ENCODE results near the gene ZBTB43. TPM values are rescaled to one million over a fixed set of nuclear protein-coding genes. Genes with fewer than 3 reads are reported as not detected.

Gene ZBTB43
- total RNA-seq, 1 donor from 2014 or later, result 21.5 TPM

DNA sequence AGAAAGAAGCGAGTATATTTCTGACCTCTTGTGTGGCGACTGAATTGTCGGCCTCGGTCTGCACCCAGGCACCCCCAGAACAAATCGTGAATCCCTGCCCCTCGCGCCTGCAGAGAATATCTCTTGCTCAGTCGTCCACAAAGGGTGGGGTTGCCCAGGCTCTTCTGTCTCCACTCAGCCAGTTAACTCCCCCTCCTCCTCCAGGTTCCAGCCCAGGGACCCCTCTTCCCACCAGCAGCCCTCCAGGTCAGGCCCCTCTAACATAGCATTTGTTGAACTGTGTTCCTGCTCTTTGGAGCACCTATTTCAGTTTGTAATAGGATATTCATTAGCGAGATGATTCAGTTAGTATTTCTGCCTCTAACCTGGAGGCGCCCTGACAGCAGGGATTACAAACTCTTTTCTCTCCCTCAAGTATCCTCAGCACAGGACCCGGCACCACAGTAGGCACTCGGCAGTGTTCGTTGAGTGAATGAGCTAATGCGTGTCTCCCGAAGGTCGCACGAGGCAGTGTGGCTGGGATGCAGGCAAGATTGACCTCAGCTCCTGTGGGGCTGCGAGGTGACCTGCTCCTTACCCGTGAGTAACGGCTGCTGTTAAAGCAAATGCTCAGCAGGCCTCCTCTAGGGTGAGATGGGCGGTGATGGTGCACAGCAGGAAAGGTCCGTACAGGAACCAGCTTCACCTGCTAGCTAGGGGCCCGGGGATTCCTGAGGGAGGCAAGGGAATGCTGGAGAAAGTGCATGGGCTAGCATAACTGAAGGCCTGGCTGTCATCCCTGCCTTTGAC, 81.4 kb downstream of the ZBTB43 start:
- DNase-seq (ENCODE audit: low read depth) (no peak), FAIRE-seq (no peak)
- H3K4me1 Mint-ChIP-seq (ENCODE audit: low read depth, unreplicated experiment), result no peaks in the 10 kb centered on the region
- TF ChIP-seq, protein P1, sequence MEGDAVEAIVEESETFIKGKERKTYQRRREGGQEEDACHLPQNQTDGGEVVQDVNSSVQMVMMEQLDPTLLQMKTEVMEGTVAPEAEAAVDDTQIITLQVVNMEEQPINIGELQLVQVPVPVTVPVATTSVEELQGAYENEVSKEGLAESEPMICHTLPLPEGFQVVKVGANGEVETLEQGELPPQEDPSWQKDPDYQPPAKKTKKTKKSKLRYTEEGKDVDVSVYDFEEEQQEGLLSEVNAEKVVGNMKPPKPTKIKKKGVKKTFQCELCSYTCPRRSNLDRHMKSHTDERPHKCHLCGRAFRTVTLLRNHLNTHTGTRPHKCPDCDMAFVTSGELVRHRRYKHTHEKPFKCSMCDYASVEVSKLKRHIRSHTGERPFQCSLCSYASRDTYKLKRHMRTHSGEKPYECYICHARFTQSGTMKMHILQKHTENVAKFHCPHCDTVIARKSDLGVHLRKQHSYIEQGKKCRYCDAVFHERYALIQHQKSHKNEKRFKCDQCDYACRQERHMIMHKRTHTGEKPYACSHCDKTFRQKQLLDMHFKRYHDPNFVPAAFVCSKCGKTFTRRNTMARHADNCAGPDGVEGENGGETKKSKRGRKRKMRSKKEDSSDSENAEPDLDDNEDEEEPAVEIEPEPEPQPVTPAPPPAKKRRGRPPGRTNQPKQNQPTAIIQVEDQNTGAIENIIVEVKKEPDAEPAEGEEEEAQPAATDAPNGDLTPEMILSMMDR (IDR thresholded peaks at IDR 0.05; ENCODE audit: insufficient read depth, low read depth, low read length), result no peak
- TF ChIP-seq EZH2 (IDR thresholded peaks at IDR 0.05; ENCODE audit: insufficient read depth, low read length), result no peak
- H3K9me3 Mint-ChIP-seq (ENCODE audit: unreplicated experiment), result no peaks in the 10 kb centered on the region
- H3K4me2 ChIP-seq (ENCODE audit: low read length), result no peak overlapping the region
- no peak overlapping the region for H3K4me3 Mint-ChIP-seq (ENCODE audit: unreplicated experiment)
- H3K27ac ChIP-seq (ENCODE audit: low read depth, low read length), result no peak overlapping the region
- peaks cover 10% of the 10 kb centered on the region for H3K36me3 Mint-ChIP-seq (ENCODE audit: low read depth, unreplicated experiment)
- no peak overlapping the region for H3K27ac Mint-ChIP-seq (ENCODE audit: unreplicated experiment)
- no peaks in the 10 kb centered on the region for H3K9me3 ChIP-seq (ENCODE audit: insufficient read depth, low read depth, low read length)
- no peak overlapping the region for H3K4me3 ChIP-seq (ENCODE audit: insufficient read depth, low read depth, low read length)
- no peak overlapping the region for H3K9ac ChIP-seq (ENCODE audit: low read length)
- no peak overlapping the region for H2AFZ ChIP-seq (ENCODE audit: low read depth, low read length)
- peaks cover 2% of the 10 kb centered on the region for H3K27me3 Mint-ChIP-seq (ENCODE audit: low read depth, unreplicated experiment)
- peaks cover 40% of the 10 kb centered on the region for H4K20me1 ChIP-seq (ENCODE audit: insufficient read depth, low read length)
- no peaks in the 10 kb centered on the region for H3K4me1 ChIP-seq (ENCODE audit: insufficient read depth, low read length)
- H3K36me3 ChIP-seq (ENCODE audit: insufficient read depth, low read length), result peaks cover 4% of the 10 kb centered on the region
- H3K27me3 ChIP-seq (ENCODE audit: insufficient read depth, low read length), result no peaks in the 10 kb centered on the region
- no peaks in the 10 kb centered on the region for H3K79me2 ChIP-seq (ENCODE audit: insufficient read depth, low read length)

DNA sequence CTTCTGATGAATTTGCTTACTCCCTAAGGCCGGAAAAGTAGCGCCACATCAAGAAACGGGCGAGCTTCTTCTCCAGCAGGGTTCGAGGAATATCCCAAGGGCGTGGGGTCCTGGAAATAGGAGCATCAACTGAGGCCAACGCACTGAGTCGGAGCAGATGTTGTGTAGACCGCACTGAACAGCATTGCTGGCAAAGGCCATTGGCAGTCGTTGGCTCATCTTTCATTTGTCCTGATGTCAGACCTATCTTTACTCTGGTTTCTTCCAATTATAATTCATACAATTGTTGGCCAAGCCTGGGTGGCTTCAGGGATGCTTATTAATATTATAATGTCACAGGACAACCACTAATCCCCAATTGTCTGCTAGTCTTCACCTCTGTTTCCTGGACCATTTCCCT, 82.1 kb downstream of the ZBTB43 start:
- Histone ChIP-seq H3K9me3 (ENCODE audit: insufficient read depth, low read depth, low read length) (no peaks in the 10 kb centered on the region), H3K79me2 (ENCODE audit: insufficient read depth, low read length) (no peaks in the 10 kb centered on the region), H2AFZ (ENCODE audit: low read depth, low read length) (no peak overlapping the region), H3K9ac (ENCODE audit: low read length) (no peak overlapping the region), H3K4me3 (ENCODE audit: insufficient read depth, low read depth, low read length) (no peak overlapping the region), H3K4me2 (ENCODE audit: low read length) (no peak overlapping the region), H4K20me1 (ENCODE audit: insufficient read depth, low read length) (peaks cover 34% of the 10 kb centered on the region), H3K4me1 (ENCODE audit: insufficient read depth, low read length) (no peaks in the 10 kb centered on the region), H3K36me3 (ENCODE audit: insufficient read depth, low read length) (peaks cover 4% of the 10 kb centered on the region), H3K27me3 (ENCODE audit: insufficient read depth, low read length) (no peaks in the 10 kb centered on the region), H3K27ac (ENCODE audit: low read depth, low read length) (no peak overlapping the region)
- peaks cover 2% of the 10 kb centered on the region for H3K27me3 Mint-ChIP-seq (ENCODE audit: low read depth, unreplicated experiment)
- DNase-seq (ENCODE audit: low read depth) (no peak), FAIRE-seq (no peak)
- no peak overlapping the region for H3K27ac Mint-ChIP-seq (ENCODE audit: unreplicated experiment)
- no peak overlapping the region for H3K4me3 Mint-ChIP-seq (ENCODE audit: unreplicated experiment)
- no peaks in the 10 kb centered on the region for H3K9me3 Mint-ChIP-seq (ENCODE audit: unreplicated experiment)
- H3K36me3 Mint-ChIP-seq (ENCODE audit: low read depth, unreplicated experiment), result peaks cover 9% of the 10 kb centered on the region
- TF ChIP-seq EZH2 (IDR thresholded peaks at IDR 0.05; ENCODE audit: insufficient read depth, low read length), result no peak
- TF ChIP-seq, protein P1 (IDR thresholded peaks at IDR 0.05; ENCODE audit: insufficient read depth, low read depth, low read length), result no peak
- H3K4me1 Mint-ChIP-seq (ENCODE audit: low read depth, unreplicated experiment), result no peaks in the 10 kb centered on the region

Other genes starting within 250 kb of the ZBTB43 start
- 0.07 and 0.45 TPM in 2 replicates for gene LMX1B, start 191.1 kb upstream of the ZBTB43 start, total RNA-seq
- 13.3 and 14.7 TPM in 2 replicates for gene ZBTB34, start 55.6 kb downstream of the ZBTB43 start, total RNA-seq
- gene RALGPS1, start 109.7 kb downstream of the ZBTB43 start, total RNA-seq, result 1.7 and 2.8 TPM in 2 replicates

All from astrocyte (in vitro differentiated cells and primary cell).